Activated CD4-positive, alpha-beta T cell treated with anti-CD3 and anti-CD28 coated beads, Interleukin-2, amount 50 U/mL, for 24 hours (primary cell): Measurements from ENCODE around the gene MLN.

Source experiments
- DNase-seq, 2 donors: peaks; one replicate each; pipeline ENCODE4 v3.0.0-alpha.2; 2020; ENCODE audit warnings: low read depth in 1 of 2, low spot score in 1 of 2

The MLN gene

GRCh38 chr6:33803571-33804053 is at the start of gene MLN:
Gene MLN, minus strand, starts transcription at chr6:33804003. Its CDS starts 2,840 bp downstream, at chr6:33801163.
- DNase-seq, result no peak

GRCh38 chr6:33853026-33853425 is 49.2 kb upstream of the MLN start:
- DNase-seq, result no peak

- DNase-seq, result no peak
Measured at GRCh38 chr6:33851959-33852358, 48.2 kb upstream of the MLN start.

- DNase-seq, result no peak
Measured at GRCh38 chr6:33850869-33851541, 47.2 kb upstream of the MLN start.

- no peak for DNase-seq
Measured at GRCh38 chr6:33850296-33850695, 46.5 kb upstream of the MLN start.

- no peak for DNase-seq
Measured at GRCh38 chr6:33849500-33850075, 45.8 kb upstream of the MLN start.

GRCh38 chr6:33848484-33848883 is 44.7 kb upstream of the MLN start:
- DNase-seq, result no peak

- no peak for DNase-seq
Measured at GRCh38 chr6:33847867-33848266, 44.1 kb upstream of the MLN start.

- DNase-seq, result no peak
Measured at GRCh38 chr6:33847078-33847477, 43.3 kb upstream of the MLN start.

- no peak for DNase-seq
Measured at GRCh38 chr6:33846226-33846625, 42.4 kb upstream of the MLN start.

GRCh38 chr6:33845031-33845745 is 41.4 kb upstream of the MLN start:
- DNase-seq, result no peak

GRCh38 chr6:33843131-33844121 is 39.6 kb upstream of the MLN start:
- DNase-seq, result no peak

GRCh38 chr6:33841868-33842267 is 38.1 kb upstream of the MLN start:
- DNase-seq, result no peak

GRCh38 chr6:33841070-33841469 is 37.3 kb upstream of the MLN start:
- no peak for DNase-seq

GRCh38 chr6:33840048-33840926 is 36.5 kb upstream of the MLN start:
- DNase-seq, result peak in 1 of 2 donors; percentile 51

GRCh38 chr6:33839399-33840047 is 35.7 kb upstream of the MLN start:
- no peak for DNase-seq

- no peak for DNase-seq
Measured at GRCh38 chr6:33838983-33839382, 35.2 kb upstream of the MLN start.

GRCh38 chr6:33837971-33838665 is 34.3 kb upstream of the MLN start:
- DNase-seq, result no peak
